ENCODE measurements around the gene DAB2. TPM values are rescaled to one million over a fixed set of nuclear protein-coding genes. Genes with fewer than 3 reads are reported as not detected.

Gene DAB2
- total RNA-seq, 6 experiments from 2014 or later, result 228 to 285 (median 237) TPM

DNA sequence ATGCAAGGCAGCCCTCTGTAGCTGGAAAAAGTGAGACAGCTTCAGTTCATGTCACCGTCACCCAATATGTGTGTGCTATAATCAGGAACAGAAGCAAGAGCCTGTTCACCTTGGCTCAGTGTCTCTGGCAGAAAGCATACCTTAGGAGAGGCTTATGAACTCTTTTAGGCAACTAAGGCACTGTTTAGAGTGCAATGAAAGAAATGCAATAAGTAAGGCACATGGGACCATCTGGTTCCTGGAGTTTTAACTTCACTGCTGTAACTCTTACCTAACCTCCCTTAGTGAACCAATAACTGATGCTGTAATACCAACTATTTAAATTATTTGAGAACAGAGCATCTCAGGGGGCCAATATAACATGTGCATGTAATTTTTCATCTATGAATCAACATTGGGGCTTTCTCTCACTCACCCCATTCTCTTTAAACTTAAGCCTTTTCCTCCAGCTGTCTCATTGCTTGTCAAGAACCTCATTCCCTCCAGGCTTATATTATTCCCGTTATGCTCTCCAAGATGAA lies 92.9 kb downstream of the DAB2 start:
- H3K36me3 Mint-ChIP-seq (ENCODE audit: low read depth), result no peaks in the 10 kb centered on the region
- no peak for DNase-seq
- TF ChIP-seq, protein P1, sequence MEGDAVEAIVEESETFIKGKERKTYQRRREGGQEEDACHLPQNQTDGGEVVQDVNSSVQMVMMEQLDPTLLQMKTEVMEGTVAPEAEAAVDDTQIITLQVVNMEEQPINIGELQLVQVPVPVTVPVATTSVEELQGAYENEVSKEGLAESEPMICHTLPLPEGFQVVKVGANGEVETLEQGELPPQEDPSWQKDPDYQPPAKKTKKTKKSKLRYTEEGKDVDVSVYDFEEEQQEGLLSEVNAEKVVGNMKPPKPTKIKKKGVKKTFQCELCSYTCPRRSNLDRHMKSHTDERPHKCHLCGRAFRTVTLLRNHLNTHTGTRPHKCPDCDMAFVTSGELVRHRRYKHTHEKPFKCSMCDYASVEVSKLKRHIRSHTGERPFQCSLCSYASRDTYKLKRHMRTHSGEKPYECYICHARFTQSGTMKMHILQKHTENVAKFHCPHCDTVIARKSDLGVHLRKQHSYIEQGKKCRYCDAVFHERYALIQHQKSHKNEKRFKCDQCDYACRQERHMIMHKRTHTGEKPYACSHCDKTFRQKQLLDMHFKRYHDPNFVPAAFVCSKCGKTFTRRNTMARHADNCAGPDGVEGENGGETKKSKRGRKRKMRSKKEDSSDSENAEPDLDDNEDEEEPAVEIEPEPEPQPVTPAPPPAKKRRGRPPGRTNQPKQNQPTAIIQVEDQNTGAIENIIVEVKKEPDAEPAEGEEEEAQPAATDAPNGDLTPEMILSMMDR (IDR thresholded peaks at IDR 0.05), result no peak
- H3K4me1 Mint-ChIP-seq (ENCODE audit: low read depth), result no peaks in the 10 kb centered on the region
- no peak overlapping the region for H3K4me3 Mint-ChIP-seq
- H3K27ac Mint-ChIP-seq, result no peak overlapping the region
- no peaks in the 10 kb centered on the region for H3K9me3 Mint-ChIP-seq
- 0 out of 2 replicates have a peak, but pooled peaks cover 3% of the 10 kb centered on the region for H3K27me3 Mint-ChIP-seq (ENCODE audit: insufficient read depth)

DNA sequence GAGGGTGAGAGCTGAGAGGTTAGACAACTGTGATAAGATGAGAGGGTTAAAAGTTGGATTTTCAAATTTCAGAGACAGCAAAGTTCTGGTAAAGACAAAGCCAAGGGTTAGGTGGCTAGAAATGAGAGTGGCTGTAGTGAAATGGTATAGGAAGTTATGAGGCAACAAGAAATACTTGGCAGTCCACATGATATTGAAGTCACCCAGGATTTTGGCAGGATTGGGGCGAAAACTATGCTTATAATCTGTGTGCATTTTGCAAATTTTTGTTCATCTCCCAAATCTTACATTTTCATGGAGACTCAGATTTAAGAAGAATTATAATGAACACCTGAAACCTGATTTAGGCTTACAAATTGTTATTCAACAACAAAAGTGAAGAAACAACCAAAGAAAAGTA lies 96.0 kb downstream of the DAB2 start:
- H3K4me3 Mint-ChIP-seq, result no peak overlapping the region
- H3K4me1 Mint-ChIP-seq (ENCODE audit: low read depth), result no peaks in the 10 kb centered on the region
- DNase-seq, result no peak
- no peaks in the 10 kb centered on the region for H3K36me3 Mint-ChIP-seq (ENCODE audit: low read depth)
- H3K27me3 Mint-ChIP-seq (ENCODE audit: insufficient read depth), result peaks cover 3% of the 10 kb centered on the region; the same call in 1 of the 2 replicates
- TF ChIP-seq, protein P1 (IDR thresholded peaks at IDR 0.05), result no peak
- H3K9me3 Mint-ChIP-seq, result no peaks in the 10 kb centered on the region
- no peak overlapping the region for H3K27ac Mint-ChIP-seq

DNA sequence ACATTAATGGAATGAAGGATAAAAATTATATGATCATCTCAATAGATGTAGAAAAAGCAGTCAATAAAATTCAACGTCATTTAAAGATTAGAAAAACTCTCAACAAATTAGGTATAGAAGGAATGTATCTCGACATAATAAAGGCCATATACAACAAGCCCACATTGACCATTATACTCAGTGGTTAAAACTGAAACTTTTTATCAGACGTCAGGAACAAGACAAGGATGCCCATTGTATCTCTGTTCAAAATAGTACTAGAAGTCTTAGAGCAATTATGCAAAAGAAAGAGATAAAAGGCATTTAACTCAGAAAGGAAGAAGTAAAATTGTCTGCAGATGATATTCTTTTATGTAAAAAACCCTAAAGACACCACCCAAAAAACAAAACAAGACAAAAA lies 101.2 kb downstream of the DAB2 start:
- H3K4me1 Mint-ChIP-seq (ENCODE audit: low read depth), result no peaks in the 10 kb centered on the region
- no peak for DNase-seq
- peaks cover 2% of the 10 kb centered on the region for H3K27me3 Mint-ChIP-seq (ENCODE audit: insufficient read depth)
- H3K9me3 Mint-ChIP-seq, result no peaks in the 10 kb centered on the region
- H3K36me3 Mint-ChIP-seq (ENCODE audit: low read depth), result no peaks in the 10 kb centered on the region
- TF ChIP-seq, protein P1 (IDR thresholded peaks at IDR 0.05), result no peak
- H3K4me3 Mint-ChIP-seq, result no peak overlapping the region
- H3K27ac Mint-ChIP-seq, result no peak overlapping the region

Other genes with a start within 250 kb of the DAB2 start
- gene FYB1, start 205.4 kb downstream of the DAB2 start, total RNA-seq (2021; fragmentation: NEBNext Ultra II Directional; extraction: Animal tissue kit (Norgen Biotek cat#: 25700)), result 1 to 10 TPM in 2 of 6 experiments, under 1 TPM in 4; 0.32 to 1.7 (median 0.49) TPM
- gene C9, start 60.5 kb downstream of the DAB2 start, total RNA-seq (2021; fragmentation: NEBNext Ultra II Directional; extraction: Animal tissue kit (Norgen Biotek cat#: 25700)), result under 1 TPM in 2 of 6 experiments, not detected in 4; 0.07 to 0.17 TPM